Aorta (tissue), 5 donors: ENCODE measurements around the gene FOLR2. TPM values are rescaled to one million over a fixed set of nuclear protein-coding genes. Genes with fewer than 3 reads are reported as not detected.

Source experiments
- ATAC-seq: fragments of 200-7000 bp; cut with Tn5 transposase; one replicate; pipeline ENCODE4 v1.9.1; 2022; ENCODE audit warnings: moderate library complexity; ENCODE audit not compliant: low FRiP score
- DNase-seq, 2 donors: peaks; one replicate each; pipeline ENCODE4 v3.0.0-alpha.2; 2020
- H3K27ac ChIP-seq, 2 donors: one replicate each; pipeline ENCODE4 v1.5.1; 2013; ENCODE audit warnings: low read length in 2 of 2, mild to moderate bottlenecking in 2 of 2, moderate library complexity in 2 of 2, control low read depth in 1 of 2, inconsistent platforms in 1 of 2, low read depth in 1 of 2
- H3K27me3 ChIP-seq, 2 donors: one replicate each; pipeline ENCODE4 v1.6.1; 2013; ENCODE audit warnings: control low read depth in 1 of 2, low read length in 1 of 2, mild to moderate bottlenecking in 1 of 2, moderate library complexity in 1 of 2; ENCODE audit not compliant: insufficient read depth in 2 of 2, control insufficient read depth in 1 of 2
- H3K36me3 ChIP-seq, 2 donors: one replicate each; pipeline ENCODE4 v1.6.1; 2013; ENCODE audit warnings: control low read depth in 1 of 2, low read length in 1 of 2, mild to moderate bottlenecking in 1 of 2; ENCODE audit not compliant: insufficient read depth in 2 of 2, control insufficient read depth in 1 of 2
- H3K4me1 ChIP-seq, 2 donors: one replicate each; pipeline ENCODE4 v1.6.1; 2013; ENCODE audit warnings: low read length in 2 of 2, control low read depth in 1 of 2, mild to moderate bottlenecking in 1 of 2, moderate library complexity in 1 of 2; ENCODE audit not compliant: insufficient read depth in 2 of 2, control insufficient read depth in 1 of 2
- H3K4me3 ChIP-seq, 2 donors: one replicate each; pipeline ENCODE4 v1.5.1; 2013; ENCODE audit warnings: low read length in 2 of 2, control low read depth in 1 of 2, mild to moderate bottlenecking in 1 of 2
- H3K9me3 ChIP-seq: one replicate; pipeline ENCODE4 v1.6.1; 2013; ENCODE audit warnings: mild to moderate bottlenecking, low read length; ENCODE audit not compliant: control insufficient read depth
- WGBS, 2 donors: extraction: QIAGEN DNeasy Blood & Tissue Kit; methylation state at CpG; one replicate each; pipeline ENCODE4 v1.1.7; 2013; 5-methylcytosine and 5-hydroxymethylcytosine counted together
- intact Hi-C, 2 donors: fragments of 100-400 bp; cut with DNase I; formaldehyde crosslinking; loops; one replicate each; pipeline versions ENCODE4 v1.14.2 to v1.15.0; 2022
- polyA plus RNA-seq, 2 donors: library from polyadenylated mRNA; stranded (reverse); fragments of 200-250 nt; gene quantifications; one replicate each; pipeline ENCODE4 v1.2.3, GENCODE V29; 2013
- total RNA-seq, 2 donors: library from RNA; stranded (reverse); fragmentation: NEBNext Ultra II Directional; extraction: Animal tissue kit (Norgen Biotek cat#: 25700); gene quantifications; one replicate each; pipeline ENCODE4 v1.2.1, GENCODE V29; 2021
- donor health status: healthy with polysubstance abuse.
- donor health status: Bipolar disorder and iron deficiency.
- donor health status: DM: no; HTN: no; CAD: no.
- donor health status: DM: no; HTN: no; CAD: no.
- donor health status: DM: yes; HTN: yes; CAD: no.

Gene FOLR2
- total and polyA plus RNA-seq, 4 donors = 8.8 to 85.2 (median 26.5) TPM

DNA sequence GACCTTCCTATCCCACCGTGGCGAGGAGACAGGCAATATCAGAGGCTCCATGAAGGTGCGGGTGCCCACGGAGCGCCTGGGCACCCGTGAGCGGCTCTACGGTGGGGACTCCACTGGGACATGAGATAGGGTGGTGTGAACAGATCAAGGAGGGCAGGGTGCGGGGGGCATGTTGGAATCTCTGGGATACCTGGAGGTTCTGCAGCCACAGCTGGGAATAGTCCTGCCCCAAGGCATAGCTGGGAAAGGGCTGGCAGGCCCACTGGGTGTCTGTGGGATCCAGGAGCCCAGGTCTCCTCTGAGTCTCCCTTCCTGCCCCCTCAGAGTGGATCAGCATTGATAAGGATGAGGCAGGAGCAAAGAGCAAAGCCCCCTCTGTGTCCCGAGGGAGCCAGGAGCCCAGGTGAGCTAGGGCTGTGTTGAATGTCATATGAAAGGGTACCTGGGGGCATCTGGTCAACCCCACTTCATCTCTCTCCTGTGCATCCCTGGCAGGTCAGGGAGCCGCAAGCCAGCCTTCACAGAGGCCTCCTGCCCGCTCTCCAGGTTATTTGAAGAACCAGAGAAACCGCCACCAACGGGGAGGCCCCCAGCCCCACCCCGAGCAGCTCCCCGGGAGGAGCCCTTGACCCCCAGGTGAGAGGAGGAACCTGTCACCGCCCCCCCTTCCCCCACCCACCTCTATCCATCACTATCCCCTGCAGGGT, 18.9 kb downstream of the FOLR2 start:
- no peak for DNase-seq
- no peak for ATAC-seq
- WGBS, 2 donors = 89% methylated on average over 17 of the region's 17 CpGs
- Histone ChIP-seq H3K4me3 (no peak overlapping the region), H3K4me1 (no peaks in the 10 kb centered on the region), H3K36me3 (peaks cover 0 to 11% of the 10 kb centered on the region in 2 donors), H3K27ac (no peak overlapping the region), H3K27me3 (no peaks in the 10 kb centered on the region), H3K9me3 (no peaks in the 10 kb centered on the region)
- intact Hi-C loops = loop anchor here in 1 of 2 donors (10.0 kb wide), 1 partner anchor 121 kb away; the partner anchor contains the start of gene ANAPC15

- Histone ChIP-seq H3K4me1 (no peaks in the 10 kb centered on the region), H3K36me3 (peaks cover 0 to 11% of the 10 kb centered on the region in 2 donors), H3K27ac (no peak overlapping the region), H3K27me3 (peaks cover 0 to 3% of the 10 kb centered on the region in 2 donors), H3K9me3 (no peaks in the 10 kb centered on the region), H3K4me3 (no peak overlapping the region)
- intact Hi-C loops = loop anchor here in 1 of 2 donors (10.0 kb wide), 1 partner anchor 121 kb away; the partner anchor contains the start of gene ANAPC15
- DNase-seq (no peak), ATAC-seq (no peak)
- 58 to 65% methylated on average over 4 of the region's 4 CpGs for WGBS, 2 donors
Observed at GRCh38 chr11:72236083-72236697, 19.6 kb downstream of the FOLR2 start.

- ATAC-seq (no peak), DNase-seq (no peak)
- H3K4me3 ChIP-seq = no peak overlapping the region
- intact Hi-C loops = loop anchor here in 1 of 2 donors (10.0 kb wide), 1 partner anchor 122 kb away; the partner anchor contains the start of gene ANAPC15
- peaks cover 0 to 8% of the 10 kb centered on the region in 2 donors for H3K36me3 ChIP-seq
- H3K27ac ChIP-seq = no peak overlapping the region
- no peaks in the 10 kb centered on the region for H3K9me3 ChIP-seq
- 65 to 72% methylated on average over 2 of the region's 2 CpGs for WGBS, 2 donors
- peaks cover 0 to 3% of the 10 kb centered on the region in 2 donors for H3K27me3 ChIP-seq
- no peaks in the 10 kb centered on the region for H3K4me1 ChIP-seq
Observed at GRCh38 chr11:72236774-72237111, 20.1 kb downstream of the FOLR2 start.

- 68 to 70% methylated on average over 20 to 22 of the region's 22 CpGs for WGBS, 2 donors
- H3K4me1 ChIP-seq = no peaks in the 10 kb centered on the region
- no peak overlapping the region for H3K27ac ChIP-seq
- DNase-seq (peak in 1 of 2 donors; percentile 73), ATAC-seq (no peak)
- no peaks in the 10 kb centered on the region for H3K9me3 ChIP-seq
- intact Hi-C loops = loop anchor here in 1 of 2 donors (10.0 kb wide), 1 partner anchor 123 kb away; the partner anchor contains the start of gene ANAPC15
- no peak overlapping the region for H3K4me3 ChIP-seq
- H3K36me3 ChIP-seq = peaks cover 0 to 8% of the 10 kb centered on the region in 2 donors
- H3K27me3 ChIP-seq = peaks cover 0 to 3% of the 10 kb centered on the region in 2 donors
Observed at GRCh38 chr11:72237112-72237931, 20.7 kb downstream of the FOLR2 start.

GRCh38 chr11:72238040-72238450, 21.5 kb downstream of the FOLR2 start:
- ATAC-seq (peak; percentile 44), DNase-seq (peak in 1 of 2 donors; percentile 84)
- Histone ChIP-seq H3K4me1 (no peaks in the 10 kb centered on the region), H3K4me3 (no peak overlapping the region), H3K36me3 (peaks cover 0 to 4% of the 10 kb centered on the region in 2 donors), H3K9me3 (no peaks in the 10 kb centered on the region), H3K27me3 (peaks cover 0 to 3% of the 10 kb centered on the region in 2 donors), H3K27ac (no peak overlapping the region)
- intact Hi-C loops = loop anchor here in 1 of 2 donors (10.0 kb wide), 1 partner anchor 123 kb away; the partner anchor contains the start of gene ANAPC15
- 21 to 24% methylated on average over 16 of the region's 16 CpGs for WGBS, 2 donors

DNA sequence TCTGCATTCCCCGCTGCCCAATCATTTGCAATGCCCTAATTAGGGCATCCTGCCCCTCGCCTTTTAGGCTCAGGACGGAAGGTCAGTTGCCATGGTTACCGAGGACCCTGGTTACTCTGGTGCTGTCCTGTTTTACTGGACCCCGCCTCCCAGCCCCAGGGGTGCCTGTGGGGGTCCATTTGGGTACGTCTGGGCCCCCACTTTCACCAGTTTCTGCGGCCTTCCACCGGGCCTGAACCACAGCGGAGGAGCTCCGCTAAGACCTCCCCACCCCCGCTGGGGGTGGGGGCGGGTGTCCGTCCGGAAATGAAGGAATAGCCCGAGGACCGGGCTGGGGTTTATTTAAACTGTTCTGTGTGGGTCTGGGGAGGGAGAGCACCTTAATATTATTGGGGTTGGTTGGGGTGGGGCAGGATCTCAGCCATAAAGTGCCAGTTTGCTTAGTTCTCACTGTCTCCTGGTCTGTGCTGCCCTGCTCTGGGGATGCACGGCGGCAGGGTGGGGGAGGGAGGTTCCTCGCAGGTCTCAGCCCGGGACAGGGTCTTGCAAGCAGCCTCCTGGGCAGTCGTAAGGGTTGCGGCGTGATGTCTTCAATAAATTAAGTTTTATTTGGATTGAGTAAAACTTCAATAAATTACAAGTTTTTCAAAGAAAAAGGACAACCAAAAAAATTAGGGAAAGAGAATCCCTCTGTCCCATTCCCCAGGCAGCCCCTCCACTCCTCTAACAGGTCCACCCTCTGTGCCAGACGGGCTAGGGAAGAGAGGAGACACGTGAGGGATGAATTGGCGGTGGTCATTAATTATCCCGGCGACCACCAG, 22.1 kb downstream of the FOLR2 start:
- H3K9me3 ChIP-seq = no peaks in the 10 kb centered on the region
- peaks cover 0 to 3% of the 10 kb centered on the region in 2 donors for H3K36me3 ChIP-seq
- peaks cover 0 to 3% of the 10 kb centered on the region in 2 donors for H3K27me3 ChIP-seq
- ATAC-seq = no peak
- H3K4me3 ChIP-seq = no peak overlapping the region
- no peak for DNase-seq
- intact Hi-C loops = loop anchor here in 1 of 2 donors (10.0 kb wide), 1 partner anchor 124 kb away; the partner anchor contains the start of gene ANAPC15
- no peaks in the 10 kb centered on the region for H3K4me1 ChIP-seq
- H3K27ac ChIP-seq = no peak overlapping the region
- WGBS, 2 donors = 71 to 74% methylated on average over 28 of the region's 28 CpGs

- no peak overlapping the region for H3K27ac ChIP-seq
- ATAC-seq = no peak
- no peaks in the 10 kb centered on the region for H3K4me1 ChIP-seq
- H3K36me3 ChIP-seq = peaks cover 0 to 1% of the 10 kb centered on the region in 2 donors
- DNase-seq = peak in 1 of 2 donors; percentile 75
- intact Hi-C loops = loop anchor here in 1 of 2 donors (10.0 kb wide), 1 partner anchor 125 kb away; the partner anchor contains the start of gene ANAPC15
- H3K27me3 ChIP-seq = peaks cover 0 to 3% of the 10 kb centered on the region in 2 donors
- 14% methylated on average over 23 to 25 of the region's 25 CpGs for WGBS, 2 donors
- no peaks in the 10 kb centered on the region for H3K9me3 ChIP-seq
- peak overlapping the region; percentile 15 to 17 for H3K4me3 ChIP-seq
Observed at GRCh38 chr11:72239313-72239848, 22.8 kb downstream of the FOLR2 start.
